Heart left ventricle (tissue), 13 donors: ENCODE measurements around the gene CCDC71.

Experiments used
- POLR2A ChIP-seq, 2 donors: fragments of 450-650 bp; IDR thresholded peaks; one replicate each; pipeline ENCODE4 v1.6.1; 2017; ENCODE audit warnings: antibody characterized with exemption in 2 of 2, mild to moderate bottlenecking in 2 of 2, moderate library complexity in 2 of 2
- TF ChIP-seq, protein P1 (sequence below), 12 donors: fragments of 200-600 bp; sonication (generic) in 4 of 12; IDR thresholded peaks; one replicate each; pipeline versions ENCODE4 v1.5.0 to v1.8.0; 2018 to 2022; ENCODE audit warnings: antibody characterized with exemption in 12 of 12, mild to moderate bottlenecking in 5 of 12
- donor health status: ischemic (EF 13 %, LVEDD 7.1; RV severe dilation, severe dysfunction).
- donor health status: DM: no; HTN: yes; CAD: no.
- donor health status: DM: no; HTN: no; CAD: no.
- donor health status: ischemic (EF 25% LVEDD 6.9; RV normal size, moderate dysfunction).
- donor health status: ischemic (EF 25% LVEDD 5.7; RV mildly dilated, moderate dysfunction).
- donor health status: ischemic (EF 35%, LVEDD 5.7; RV mildly dilated, moderate dysfunction).
- donor health status: nonischemic (EF 11% LVEDD 7.7; RV severe dilation, severe dysfunction).
- donor health status: DM: yes; HTN: yes; CAD: no.
- donor health status: PGD.
- donor health status: ischemic (EF 29% LVEDD 5.4; RV normal size, mild dysfunction).
- donor health status: nonischemic (EF 23%, LVEDD 6.1; RV moderate dilation, normal function).

DNA sequence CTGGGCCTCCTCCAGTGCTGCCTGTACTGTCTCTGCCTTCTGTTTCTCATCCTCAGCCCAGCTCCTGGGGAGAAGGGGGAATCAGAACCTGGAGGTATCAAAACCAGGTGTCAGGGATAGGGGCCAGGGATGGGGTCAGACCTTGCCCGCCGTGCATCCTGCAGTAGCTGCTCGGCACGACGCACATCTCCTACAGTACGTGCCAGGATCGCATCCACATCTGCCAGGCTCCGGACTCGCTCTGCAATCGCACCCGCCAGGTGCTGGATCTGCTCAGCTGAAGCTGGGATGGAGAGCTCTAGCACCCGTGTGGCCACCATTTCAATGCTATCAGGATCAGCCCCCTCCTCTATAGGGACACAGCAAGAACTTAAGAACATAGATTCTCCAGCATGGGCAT is 44.1 kb downstream of the CCDC71 start:
- TF ChIP-seq, protein P1, sequence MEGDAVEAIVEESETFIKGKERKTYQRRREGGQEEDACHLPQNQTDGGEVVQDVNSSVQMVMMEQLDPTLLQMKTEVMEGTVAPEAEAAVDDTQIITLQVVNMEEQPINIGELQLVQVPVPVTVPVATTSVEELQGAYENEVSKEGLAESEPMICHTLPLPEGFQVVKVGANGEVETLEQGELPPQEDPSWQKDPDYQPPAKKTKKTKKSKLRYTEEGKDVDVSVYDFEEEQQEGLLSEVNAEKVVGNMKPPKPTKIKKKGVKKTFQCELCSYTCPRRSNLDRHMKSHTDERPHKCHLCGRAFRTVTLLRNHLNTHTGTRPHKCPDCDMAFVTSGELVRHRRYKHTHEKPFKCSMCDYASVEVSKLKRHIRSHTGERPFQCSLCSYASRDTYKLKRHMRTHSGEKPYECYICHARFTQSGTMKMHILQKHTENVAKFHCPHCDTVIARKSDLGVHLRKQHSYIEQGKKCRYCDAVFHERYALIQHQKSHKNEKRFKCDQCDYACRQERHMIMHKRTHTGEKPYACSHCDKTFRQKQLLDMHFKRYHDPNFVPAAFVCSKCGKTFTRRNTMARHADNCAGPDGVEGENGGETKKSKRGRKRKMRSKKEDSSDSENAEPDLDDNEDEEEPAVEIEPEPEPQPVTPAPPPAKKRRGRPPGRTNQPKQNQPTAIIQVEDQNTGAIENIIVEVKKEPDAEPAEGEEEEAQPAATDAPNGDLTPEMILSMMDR (IDR thresholded peaks at IDR 0.05) = no peak
- no peak for TF ChIP-seq POLR2A (IDR thresholded peaks at IDR 0.05)
